ENCODE data around the gene SOX10.

Gene SOX10

DNA sequence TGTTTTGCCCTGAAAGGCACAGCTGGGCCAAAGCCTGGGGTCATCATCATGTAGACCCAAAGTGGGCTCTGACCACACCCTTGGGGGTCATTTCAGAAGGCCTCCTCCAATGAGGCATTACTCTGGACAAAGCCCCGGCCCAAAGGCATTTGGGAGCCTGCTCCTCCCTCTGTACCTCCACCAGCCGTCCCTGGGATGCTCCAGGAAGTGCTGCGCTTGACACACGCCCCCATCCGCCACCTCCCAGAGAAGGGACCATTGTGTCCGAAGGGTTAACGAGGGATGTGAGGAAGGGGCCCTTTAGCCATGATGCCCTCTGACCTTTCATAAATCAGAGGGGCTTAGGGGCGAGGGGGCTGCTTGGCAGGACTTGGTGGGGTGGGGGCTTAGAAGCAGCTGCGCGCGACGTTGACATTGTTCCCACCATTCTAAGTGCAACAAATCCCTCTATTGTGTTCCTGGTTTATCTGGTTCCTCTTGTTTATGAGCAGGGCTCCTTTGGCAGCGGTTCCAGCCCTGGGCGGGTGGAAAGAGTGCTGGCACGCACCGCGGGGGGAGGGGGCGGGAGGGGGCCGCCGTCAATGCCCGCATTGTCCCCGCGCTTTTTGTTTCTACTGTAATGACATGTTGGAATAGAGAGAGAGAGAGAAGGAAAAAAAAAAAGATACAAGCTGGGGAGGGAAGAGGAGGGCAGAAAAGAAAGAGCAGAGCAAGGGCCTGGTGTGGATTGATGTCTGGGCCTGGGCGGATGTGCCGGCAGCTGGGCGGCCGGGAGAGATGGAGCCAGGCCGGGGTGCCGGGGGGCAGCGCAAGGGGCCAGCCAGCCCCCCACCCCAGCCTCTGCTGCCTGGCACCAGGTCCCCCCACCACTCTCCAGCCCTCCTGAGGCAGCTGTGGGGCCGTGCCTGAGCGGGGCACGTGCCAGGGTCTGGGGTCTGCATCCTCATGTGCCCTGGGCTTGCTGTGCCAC, 32.1 kb upstream of the SOX10 start:
- DNase-seq (ENCODE audit: low read depth in 4 of 4, low spot score in 1 of 4) = no peak

DNA sequence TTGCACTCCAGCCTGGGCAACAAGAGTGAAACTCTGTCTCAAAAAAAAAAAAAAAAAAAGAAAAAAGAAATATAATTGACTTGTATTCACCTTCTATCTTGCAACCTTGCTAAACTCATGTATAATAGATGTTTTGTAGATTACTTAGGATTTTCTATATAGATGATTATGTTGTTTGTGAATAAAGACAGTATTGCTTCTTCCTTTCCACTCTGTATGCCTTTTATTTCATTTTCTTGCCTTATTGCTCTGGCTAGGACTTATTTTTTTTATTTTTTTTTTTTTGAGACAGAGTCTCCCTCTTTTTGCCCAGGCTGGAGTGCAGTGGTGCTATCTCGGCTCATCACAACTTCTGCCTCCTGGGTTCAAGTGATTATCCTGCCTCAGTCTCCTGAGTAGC, 29.7 kb upstream of the SOX10 start:
- DNase-seq (ENCODE audit: low read depth in 4 of 4, low spot score in 1 of 4) = no peak

DNA sequence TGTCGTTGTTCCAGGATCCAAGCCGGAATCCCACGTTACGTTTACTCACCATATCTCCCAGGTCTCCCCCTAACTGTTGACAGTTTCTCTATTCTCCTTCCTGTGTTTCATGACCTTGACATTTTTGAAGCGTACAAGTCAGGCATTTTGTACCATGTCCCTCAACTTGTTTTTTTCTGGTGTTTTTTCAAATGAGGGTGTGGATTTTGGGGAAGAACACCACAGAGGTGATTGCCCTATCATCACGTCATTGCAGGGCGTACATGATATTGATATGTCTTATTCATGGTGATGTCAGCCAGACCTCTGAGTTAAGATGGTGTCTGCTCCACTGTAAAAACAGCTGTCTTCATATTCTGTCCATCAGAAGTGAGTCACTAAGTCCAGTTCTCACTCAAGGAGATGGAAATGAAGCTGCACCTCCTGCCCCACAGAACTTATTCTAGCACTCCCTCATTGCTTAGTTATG, 28.3 kb upstream of the SOX10 start:
- DNase-seq (ENCODE audit: low read depth in 4 of 4, low spot score in 1 of 4) = no peak

DNA sequence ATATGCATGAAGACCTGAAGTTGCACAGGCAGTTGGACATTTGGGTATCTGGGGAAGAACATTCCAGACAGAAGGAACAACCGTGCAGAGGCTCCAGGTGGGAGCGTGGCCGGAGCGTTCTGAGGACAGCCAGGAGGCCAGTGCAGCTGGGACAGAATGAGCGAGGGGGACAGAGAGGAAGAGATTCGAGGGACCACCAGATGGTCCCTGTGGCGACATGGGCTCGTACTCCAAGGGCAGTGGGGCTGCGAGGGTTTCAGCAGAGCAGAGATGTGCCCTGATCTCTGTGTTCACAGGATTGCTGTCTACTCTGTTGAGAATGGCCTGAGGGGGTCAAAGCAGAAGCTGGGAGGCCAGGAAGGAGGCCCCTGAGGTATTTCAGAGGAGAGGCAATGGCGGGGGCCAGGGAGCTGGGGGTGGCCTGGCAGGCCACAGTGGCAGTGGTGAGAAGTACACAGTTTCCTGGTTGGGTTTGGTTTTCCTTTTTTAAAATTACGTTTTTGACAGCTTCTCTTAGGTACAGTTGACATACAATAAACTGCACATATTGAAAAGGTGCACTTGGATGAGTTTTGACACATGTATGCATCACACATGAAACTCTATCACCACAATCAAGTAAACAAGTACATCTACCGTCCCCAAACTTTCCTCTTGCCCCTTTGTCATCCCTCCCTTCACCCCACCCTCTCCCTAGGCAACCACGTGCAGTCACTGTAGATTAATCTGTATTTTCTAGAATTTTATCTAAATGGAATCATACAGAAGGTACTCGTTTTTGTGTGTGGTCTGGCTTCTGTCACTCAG, 24.8 kb upstream of the SOX10 start:
- DNase-seq (ENCODE audit: low read depth in 4 of 4, low spot score in 1 of 4) = no peak

DNA sequence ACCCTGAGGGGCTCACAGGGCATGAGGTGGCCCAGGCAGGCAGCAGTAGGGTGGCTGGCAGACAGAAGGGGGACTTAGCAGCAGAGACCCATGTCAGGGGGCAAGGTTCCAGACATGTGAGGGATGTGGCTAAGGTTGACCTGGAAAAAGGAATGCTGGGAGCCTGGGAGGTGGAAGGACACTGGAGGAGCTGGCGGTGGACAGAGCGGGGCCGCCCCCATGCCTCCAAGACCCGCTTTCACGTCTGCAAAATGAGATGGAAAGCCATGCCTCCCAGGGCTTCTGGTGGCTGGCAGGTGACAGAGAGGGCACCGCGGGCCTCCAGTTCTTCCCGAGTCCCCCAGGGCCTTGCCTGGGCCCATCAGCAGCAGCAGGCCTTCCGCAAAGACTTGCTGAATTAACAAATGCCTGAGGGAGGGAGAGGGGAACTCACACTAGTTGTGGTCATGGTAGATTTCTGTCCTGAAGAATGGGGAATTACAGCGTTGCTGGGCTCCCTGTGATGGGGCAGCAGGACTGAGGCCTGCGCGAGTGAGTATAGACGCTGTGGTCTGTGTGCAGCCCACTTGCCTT, 23.1 kb upstream of the SOX10 start:
- no peak for DNase-seq (ENCODE audit: low read depth in 4 of 4, low spot score in 1 of 4)

DNA sequence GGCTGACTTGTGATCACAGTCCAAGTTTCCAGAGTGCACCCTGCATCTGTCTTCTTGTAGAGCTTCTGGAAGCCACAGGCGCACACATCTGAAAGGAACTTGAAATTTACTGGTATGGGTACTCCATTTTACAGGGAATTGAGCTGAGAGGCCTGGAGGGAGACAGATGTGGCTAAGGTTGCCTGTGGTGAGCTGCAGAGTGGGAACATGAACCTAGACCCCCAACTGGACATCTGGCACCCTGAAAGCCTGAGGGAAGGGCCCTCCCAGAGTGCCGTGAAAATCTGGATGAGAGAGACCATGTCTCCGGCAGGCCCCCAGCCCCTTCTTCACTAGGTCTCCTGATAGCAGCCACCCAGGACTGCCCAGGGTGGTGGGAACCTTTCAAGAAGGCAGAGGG, 22.6 kb upstream of the SOX10 start:
- no peak for DNase-seq (ENCODE audit: low read depth in 4 of 4, low spot score in 1 of 4)

DNA sequence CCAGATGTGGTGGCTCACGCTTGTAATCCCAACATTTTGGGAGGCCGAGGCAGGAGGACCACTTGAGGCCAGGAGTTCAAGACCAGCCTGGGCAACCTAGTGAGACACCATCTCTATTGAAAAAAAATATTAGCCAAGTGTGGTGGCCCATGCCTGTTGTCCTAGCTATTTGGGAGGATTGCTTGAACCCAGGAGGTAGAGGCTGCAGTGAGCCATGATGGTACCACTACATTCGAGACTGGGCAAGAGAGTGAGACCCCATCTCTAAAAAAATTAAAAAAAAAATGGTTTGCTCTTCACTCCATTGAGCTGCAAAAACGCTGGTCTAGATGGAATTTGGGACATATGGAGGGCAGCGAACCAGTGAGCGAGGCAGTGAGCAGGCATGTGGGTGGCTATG, 21.6 kb upstream of the SOX10 start:
- DNase-seq (ENCODE audit: low read depth in 4 of 4, low spot score in 1 of 4) = no peak

DNA sequence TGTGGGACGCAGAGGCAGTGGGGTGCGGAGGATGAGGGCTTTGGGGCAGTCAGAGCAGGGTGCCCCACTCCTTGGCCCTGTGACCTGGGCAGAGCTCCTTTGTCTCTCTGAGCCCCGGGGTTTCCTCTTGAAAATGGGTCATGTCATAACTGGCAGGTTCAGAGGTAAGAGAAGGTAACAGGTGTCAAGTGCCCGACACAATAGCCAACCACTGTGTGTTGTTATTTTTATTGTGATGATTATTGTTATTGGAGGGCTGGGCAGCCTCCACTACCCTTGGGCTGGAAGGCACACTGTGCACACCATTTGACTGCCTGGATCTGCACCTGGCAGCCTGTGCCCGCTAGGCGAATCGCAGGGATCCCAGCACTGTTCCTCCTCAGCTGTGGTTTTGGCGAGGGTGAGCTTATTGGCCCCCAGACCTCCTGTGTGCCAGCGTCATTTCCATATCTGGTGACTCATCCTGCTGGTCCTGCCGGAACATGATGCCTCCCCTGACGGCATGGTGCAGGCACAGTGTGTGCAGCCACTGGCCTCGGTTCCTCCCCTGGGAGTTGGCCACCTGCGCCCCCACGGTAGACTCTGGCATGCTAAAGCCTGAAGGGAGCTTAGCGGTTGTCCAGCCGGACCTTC, 15.4 kb upstream of the SOX10 start:
- no peak for DNase-seq (ENCODE audit: low read depth in 4 of 4, low spot score in 1 of 4)

DNA sequence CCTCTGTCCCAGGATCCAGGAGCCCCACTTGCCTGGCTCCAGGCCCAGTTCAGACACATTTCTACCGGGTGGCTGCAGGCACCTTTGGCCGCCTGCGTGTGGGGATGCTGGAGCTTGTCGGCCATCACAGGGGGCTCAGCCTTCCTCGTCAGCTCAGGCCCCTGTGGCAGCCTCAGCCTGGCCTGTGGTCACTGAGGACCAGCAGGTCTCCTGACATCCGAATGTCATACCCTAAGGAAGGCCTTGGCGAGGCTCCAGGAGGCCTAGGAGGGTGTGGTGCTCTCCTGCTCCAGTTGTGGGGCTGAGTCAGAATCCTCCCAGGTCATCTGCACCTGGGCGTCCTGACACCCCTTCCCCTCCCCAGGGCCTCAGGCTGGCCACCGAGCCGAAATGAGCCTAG, 14.9 kb upstream of the SOX10 start:
- DNase-seq (ENCODE audit: low read depth in 4 of 4, low spot score in 1 of 4) = no peak

DNA sequence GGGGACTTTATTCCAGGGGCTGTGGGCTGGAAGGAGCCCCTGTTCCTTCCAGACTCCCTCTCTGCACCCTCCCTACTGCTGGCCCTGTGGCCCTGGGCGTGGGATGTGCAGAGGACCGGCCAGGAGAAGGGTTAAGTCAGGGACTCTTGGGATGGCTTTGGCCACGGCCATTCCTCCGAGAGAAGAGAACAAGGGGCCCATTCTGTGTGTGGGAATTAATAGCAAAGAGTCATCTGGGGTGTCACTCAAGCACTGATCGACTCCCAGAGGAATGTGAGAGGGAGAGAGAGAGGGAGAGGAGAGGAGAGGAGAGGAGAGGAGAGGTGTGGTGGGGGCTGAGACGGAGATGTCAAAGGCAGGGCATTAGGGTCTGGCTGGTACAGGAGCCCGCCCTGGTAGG, 14.2 kb upstream of the SOX10 start:
- no peak for DNase-seq (ENCODE audit: low read depth in 4 of 4, low spot score in 1 of 4)

DNA sequence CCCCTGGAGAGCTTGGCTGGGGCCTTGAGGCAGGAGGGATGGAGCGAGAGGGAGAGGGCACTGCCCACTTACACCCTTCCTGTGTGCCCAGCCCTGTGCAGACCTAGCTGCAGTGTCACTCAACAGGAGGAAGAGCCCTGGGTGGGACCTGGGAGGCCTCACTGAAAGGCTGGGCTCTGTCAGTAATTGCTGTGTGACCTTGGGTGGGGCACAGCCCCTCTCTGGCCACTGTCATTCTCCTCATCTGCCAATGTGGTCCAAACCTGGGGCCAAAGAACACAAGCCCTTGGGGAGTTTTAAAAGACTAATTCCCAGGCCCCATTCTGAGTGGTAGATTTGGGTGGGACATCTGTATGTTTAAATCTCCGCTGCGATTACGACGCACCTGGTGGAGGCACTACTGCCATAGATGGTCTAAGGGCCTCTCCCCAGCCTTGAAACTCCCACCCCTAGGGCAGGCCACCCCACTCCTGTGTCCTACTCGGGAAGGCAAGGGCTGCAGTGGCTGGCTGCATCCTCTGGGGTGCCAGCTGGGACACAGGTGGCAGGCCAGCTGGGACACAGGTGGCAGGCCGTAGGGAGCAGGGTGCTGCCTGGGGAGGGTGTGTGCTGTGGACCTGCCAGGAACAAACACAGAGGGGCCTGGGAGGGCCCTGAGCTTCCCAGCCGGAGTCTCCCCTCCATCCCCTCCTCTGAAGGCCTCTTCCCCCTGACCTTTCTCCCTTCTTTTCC, 12.3 kb upstream of the SOX10 start:
- no peak for DNase-seq (ENCODE audit: low read depth in 4 of 4, low spot score in 1 of 4)

DNA sequence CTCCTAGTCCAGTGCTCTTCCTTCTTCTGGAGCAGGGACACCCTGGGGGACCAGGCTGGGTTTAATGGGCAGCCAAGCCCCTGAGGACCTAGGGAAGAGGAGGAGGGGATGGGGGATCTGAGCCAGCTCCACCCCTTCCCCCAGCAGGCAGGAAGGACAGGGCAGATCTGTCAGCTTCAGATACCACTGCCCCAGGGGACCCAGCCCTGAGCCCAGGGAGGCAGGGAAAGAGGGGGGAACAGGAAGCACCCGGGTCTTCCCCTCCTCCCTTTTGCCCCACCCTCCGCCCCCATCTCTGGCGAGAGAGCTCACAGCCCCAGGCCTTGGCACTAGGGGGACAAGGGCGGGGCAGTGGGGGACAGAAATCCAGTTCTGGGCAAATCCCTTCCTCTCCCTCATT, 11.7 kb upstream of the SOX10 start:
- DNase-seq (ENCODE audit: low read depth in 4 of 4, low spot score in 1 of 4) = no peak

DNA sequence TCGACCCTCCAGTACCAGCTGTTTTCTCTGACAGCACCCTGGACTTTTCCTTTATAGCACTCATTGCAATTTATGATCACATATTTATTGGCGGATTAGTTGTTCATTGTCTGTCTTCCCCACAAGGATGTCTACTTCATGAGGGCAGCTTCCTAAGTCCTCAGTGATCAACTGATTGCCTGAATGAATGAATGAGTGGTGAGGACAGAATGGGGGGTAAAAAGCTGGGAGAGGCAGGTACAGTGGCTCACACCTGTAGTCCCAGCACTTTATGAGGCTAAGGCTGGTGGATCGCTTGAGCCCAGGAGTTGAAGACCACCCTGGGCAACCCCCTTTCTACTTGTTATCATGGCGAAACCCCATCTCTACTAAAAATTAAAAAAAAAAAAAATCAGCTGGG, 11.1 kb upstream of the SOX10 start:
- no peak for DNase-seq (ENCODE audit: low read depth in 4 of 4, low spot score in 1 of 4)

DNA sequence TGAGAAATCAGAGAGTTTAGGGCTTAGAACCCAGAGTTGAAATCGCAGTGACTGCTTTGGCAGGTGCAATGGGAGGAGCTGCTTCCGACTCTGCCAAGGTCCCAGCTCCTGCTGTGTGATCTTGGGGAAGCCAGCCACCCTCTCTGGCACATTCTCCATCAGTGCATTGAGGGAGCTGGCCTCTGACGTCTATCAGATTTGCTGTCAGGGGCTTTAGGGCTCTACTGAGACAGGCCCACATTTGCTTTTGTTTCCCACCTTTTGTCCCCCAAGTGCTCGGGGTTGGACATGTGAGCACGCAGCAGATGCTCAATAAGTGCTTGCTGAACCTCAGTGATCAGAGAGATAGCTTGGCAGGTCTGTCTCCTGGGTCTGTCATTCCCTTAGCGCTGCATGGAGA, 10.6 kb upstream of the SOX10 start:
- no peak for DNase-seq (ENCODE audit: low read depth in 4 of 4, low spot score in 1 of 4)

DNA sequence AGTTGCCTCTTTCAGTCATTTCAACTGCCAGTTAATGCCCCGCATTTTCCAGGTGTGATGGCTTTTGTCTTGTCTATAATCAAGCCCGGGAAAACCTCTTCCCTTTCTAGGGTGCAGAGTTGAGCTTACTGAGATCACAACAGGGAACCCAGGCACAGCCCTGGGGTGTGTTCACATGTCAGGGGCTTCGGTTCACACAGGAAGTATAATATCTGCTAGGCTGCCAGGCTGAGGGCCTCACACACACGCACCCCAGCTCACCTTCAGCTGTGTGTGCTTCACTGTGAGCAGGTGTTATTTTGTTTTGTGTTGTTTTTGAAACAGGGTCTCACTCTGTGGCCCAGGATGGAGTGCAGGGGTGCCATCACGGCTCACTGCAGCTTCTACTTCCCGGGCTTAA, 9.7 kb upstream of the SOX10 start:
- DNase-seq (ENCODE audit: low read depth in 4 of 4, low spot score in 1 of 4) = no peak

DNA sequence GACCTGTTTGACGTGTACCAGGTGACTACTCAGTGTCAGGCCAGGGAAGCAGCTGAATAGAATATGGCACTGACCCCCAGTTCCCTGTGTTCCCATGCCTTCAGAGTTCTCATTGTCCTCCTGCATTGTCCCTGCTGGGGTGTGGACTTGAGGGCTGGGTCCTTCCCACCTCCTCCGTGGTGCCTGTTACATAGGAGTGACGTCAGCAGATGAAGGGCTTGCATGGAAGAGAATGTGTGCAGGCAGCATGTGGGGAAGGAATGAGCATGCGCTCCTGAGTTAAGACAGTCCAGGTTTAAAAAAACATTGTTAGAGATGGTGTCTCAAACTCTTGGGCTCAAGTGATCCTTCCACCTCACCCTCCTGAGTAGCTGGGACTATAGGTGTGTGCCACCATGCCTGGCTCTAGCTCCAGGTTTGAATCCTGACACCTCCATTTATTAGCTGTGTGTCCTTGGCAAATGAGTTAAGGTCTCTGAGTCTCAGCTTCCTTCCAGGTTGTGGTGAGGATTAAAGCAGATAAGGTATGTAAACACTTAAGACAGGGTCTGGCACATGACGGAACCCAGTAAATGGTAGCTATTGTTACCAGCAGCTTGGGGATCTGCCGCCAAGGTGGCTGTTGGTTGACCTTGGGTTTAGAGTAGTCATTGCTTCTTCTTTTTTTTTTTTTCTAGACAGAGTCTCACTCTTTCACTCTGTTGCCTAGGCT, 7.5 kb upstream of the SOX10 start:
- DNase-seq (ENCODE audit: low read depth in 4 of 4, low spot score in 1 of 4) = no peak

DNA sequence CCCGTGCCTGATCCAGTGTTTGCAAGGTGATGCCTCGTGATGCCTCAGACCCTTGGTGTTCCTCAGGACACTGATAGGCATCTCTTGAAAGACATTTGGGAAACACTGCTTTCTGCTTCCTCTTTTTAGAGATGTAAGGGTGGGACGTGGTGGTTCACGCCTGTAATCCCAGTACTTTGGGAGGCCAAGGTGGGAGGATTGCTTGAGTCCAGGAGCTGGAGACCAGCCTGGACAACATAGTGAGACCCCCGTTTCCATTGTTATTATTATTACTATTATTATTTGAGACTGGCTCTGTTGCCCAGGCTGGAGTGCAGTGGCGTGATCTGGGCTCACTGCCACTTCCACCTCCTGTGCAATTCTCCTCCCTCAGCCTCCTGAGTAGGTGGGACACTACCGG, 6.5 kb upstream of the SOX10 start:
- no peak for DNase-seq (ENCODE audit: low read depth in 4 of 4, low spot score in 1 of 4)

DNA sequence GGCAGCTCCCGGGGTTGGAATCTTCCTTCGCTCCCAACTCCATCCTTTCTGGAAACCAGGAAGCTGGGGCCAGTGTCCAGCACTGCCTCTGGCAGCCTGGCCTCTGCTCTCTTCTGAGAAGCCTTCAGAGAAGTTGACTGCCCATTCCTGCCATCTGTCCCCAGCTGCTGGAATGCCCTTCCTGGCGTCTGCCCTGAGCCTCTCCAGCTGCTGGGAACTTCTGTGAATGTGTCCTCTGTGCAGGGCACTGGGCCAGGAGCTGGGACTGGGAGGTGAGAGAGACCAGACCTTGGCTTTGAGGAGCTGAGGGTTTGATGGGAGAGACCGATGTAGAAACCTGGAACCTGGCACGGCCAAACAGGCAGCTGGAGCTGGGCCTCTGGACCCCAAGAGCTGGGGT, 5.9 kb upstream of the SOX10 start:
- DNase-seq (ENCODE audit: low read depth in 4 of 4, low spot score in 1 of 4) = no peak

DNA sequence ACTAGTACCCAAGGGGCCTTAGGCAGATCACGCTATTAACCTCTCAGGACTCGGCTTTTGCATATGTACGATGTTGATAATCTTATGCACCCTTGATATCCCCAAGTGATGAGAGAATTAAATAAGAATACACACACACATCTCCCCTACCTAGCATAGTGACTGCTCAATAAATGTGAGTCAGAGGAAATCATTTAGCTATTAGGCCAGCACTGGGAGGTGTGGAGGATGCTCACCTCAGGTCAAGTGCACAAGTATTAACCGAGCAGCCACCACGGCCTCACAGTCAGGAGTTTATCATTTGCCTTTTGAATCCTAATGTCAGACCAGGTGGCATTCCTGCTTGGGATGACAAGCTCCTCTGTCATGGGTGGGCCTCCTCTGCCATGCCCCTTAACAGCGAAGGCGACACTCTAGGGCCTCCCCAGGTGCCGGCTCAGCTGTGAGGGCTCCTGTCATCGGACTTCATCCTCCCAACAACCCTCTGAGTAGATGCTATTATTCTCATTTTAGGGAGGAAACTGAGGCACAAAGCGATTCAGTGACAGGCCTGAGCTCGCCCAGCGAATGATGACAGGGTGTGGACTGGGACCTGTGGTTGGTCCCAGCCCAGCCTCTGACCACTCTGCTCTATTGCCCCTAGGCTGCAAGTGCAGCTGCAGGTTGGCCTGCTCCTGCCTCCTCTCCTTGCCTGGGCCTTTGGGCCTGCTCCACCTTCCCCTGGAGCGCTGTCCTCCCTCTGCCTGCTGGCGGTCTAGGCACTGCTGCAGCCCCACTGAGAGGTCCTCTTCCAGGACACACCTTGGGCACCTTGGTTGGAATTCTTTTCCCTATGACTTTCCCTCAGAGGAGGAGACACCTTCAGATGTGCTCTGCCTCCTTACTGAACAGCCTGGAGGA, 5.0 kb upstream of the SOX10 start:
- no peak for DNase-seq (ENCODE audit: low read depth in 4 of 4, low spot score in 1 of 4)

Data from stimulated activated CD4-positive, alpha-beta T cell treated with anti-CD3 and anti-CD28 coated beads, Interleukin-1b, Interleukin-23, amount 100 ng/mL, for 24 hours (primary cell).